IMR-90 (cell line): ENCODE results near the gene WIPF2. TPM values are rescaled to one million over a fixed set of nuclear protein-coding genes. Genes with fewer than 3 reads are reported as not detected.

Source experiments
- ATAC-seq: fragments of 200-7000 bp; cut with Tn5 transposase; 2 replicates; pipeline ENCODE4 v1.9.1; 2020; ENCODE audit warnings: low read depth, mild to moderate bottlenecking, moderate library complexity
- BruUV-seq: library from RNA; stranded (reverse); fragments of 400-500 nt; replicated peaks from 2 replicates; lab custom pipeline; 2021; lab: Mats Ljungman, UMichigan
- CTCF ChIA-PET: fragments of 300-600 bp; formaldehyde crosslinking; extraction: SDS; loops from one replicate; lab custom pipeline; 2021; ENCODE audit warnings: antibody characterized with exemption; lab: Yijun Ruan, JAX
- POLR2A ChIA-PET: fragments of 300-600 bp; sonication (Branson Sonifier 250); formaldehyde crosslinking; loops from one replicate; lab custom pipeline; 2022; ENCODE audit warnings: antibody characterized with exemption; ENCODE audit not compliant: unreplicated experiment; lab: Charles Lee
- DNase-seq: peaks from one replicate; pipeline ENCODE4 v3.0.0; 2013
- H2AFZ ChIP-seq: replicated peaks from 2 replicates; pipeline ENCODE3; 2013; ENCODE audit warnings: low read length, mild to moderate bottlenecking; ENCODE audit not compliant: poor library complexity
- H2AK5ac ChIP-seq: 2 replicates; pipeline ENCODE4 v1.6.1; 2013; ENCODE audit warnings: low read depth, low read length, inconsistent platforms
- H2AK9ac ChIP-seq: replicated peaks from 2 replicates; pipeline ENCODE3; 2013; ENCODE audit warnings: mild to moderate bottlenecking, low read depth, low read length, moderate library complexity; ENCODE audit not compliant: poor library complexity
- H2BK120ac ChIP-seq: 2 replicates; pipeline ENCODE4 v1.6.1; 2013; ENCODE audit warnings: low read depth, low read length, inconsistent platforms
- H2BK15ac ChIP-seq: 3 replicates; pipeline ENCODE4 v1.6.1; 2013; ENCODE audit warnings: low read depth, low read length, inconsistent platforms
- H2BK20ac ChIP-seq: 2 replicates; pipeline ENCODE4 v1.6.1; 2013; ENCODE audit warnings: low read depth, mild to moderate bottlenecking, inconsistent platforms, low read length, moderate library complexity
- H2BK5ac ChIP-seq: 2 replicates; pipeline ENCODE4 v1.6.1; 2013; ENCODE audit warnings: mild to moderate bottlenecking, low read depth, low read length, inconsistent platforms; ENCODE audit not compliant: poor library complexity, severe bottlenecking
- H3K14ac ChIP-seq: replicated peaks from 2 replicates; pipeline ENCODE4 v1.6.1; 2013; ENCODE audit warnings: low read depth, low read length, inconsistent platforms
- H3K18ac ChIP-seq: 2 replicates; pipeline ENCODE4 v1.6.1; 2013; ENCODE audit warnings: low read depth, low read length, control low read depth
- H3K23ac ChIP-seq: 2 replicates; pipeline ENCODE4 v1.6.1; 2013; ENCODE audit warnings: low read depth, low read length, inconsistent platforms
- H3K27ac ChIP-seq: 2 replicates; pipeline ENCODE4 v1.5.1; 2013; ENCODE audit warnings: mild to moderate bottlenecking, control low read depth, low read length; ENCODE audit not compliant: insufficient read depth
- H3K27me3 ChIP-seq: 2 replicates; pipeline ENCODE4 v1.6.1; 2013; ENCODE audit warnings: low read length; ENCODE audit not compliant: control insufficient read depth, insufficient read depth
- H3K36me3 ChIP-seq: 2 replicates; pipeline ENCODE4 v1.6.1; 2013; ENCODE audit warnings: low read length, mixed read lengths; ENCODE audit not compliant: control insufficient read depth, insufficient read depth
- H3K4ac ChIP-seq: 2 replicates; pipeline ENCODE4 v1.6.1; 2013; ENCODE audit warnings: low read depth, low read length, inconsistent platforms
- H3K4me1 ChIP-seq: 2 replicates; pipeline ENCODE4 v1.6.1; 2013; ENCODE audit warnings: low read length, mixed read lengths; ENCODE audit not compliant: control insufficient read depth, insufficient read depth
- H3K4me2 ChIP-seq: 2 replicates; pipeline ENCODE4 v1.6.1; 2013; ENCODE audit warnings: low read depth, mild to moderate bottlenecking, control low read depth, low read length, moderate library complexity
- H3K4me3 ChIP-seq: 2 replicates; pipeline ENCODE4 v1.5.1; 2013; ENCODE audit warnings: low read depth, mild to moderate bottlenecking, control low read depth, low read length, moderate library complexity; ENCODE audit not compliant: insufficient read depth
- H3K56ac ChIP-seq: 2 replicates; pipeline ENCODE4 v1.6.1; 2013; ENCODE audit warnings: low read length, inconsistent platforms; ENCODE audit not compliant: insufficient read depth; ENCODE audit errors: extremely low read depth
- H3K79me1 ChIP-seq, 2 experiments: 2 replicates each; pipeline ENCODE4 v1.6.1; 2013; ENCODE audit warnings: low read length in 2 of 2, inconsistent platforms in 1 of 2, low read depth in 1 of 2
- H3K9ac ChIP-seq: 2 replicates; pipeline ENCODE4 v1.6.1; 2013; ENCODE audit warnings: low read depth, low read length, control low read depth
- H3K9me1 ChIP-seq: 2 replicates; pipeline ENCODE4 v1.6.1; 2013; ENCODE audit warnings: low read length, inconsistent platforms; ENCODE audit not compliant: insufficient read depth
- H3K9me3 ChIP-seq: 2 replicates; pipeline ENCODE4 v1.6.1; 2013; ENCODE audit warnings: low read length; ENCODE audit not compliant: control insufficient read depth, insufficient read depth
- H4K20me1 ChIP-seq: 2 replicates; pipeline ENCODE4 v1.6.1; 2013; ENCODE audit warnings: low read length, inconsistent platforms; ENCODE audit not compliant: insufficient read depth
- H4K5ac ChIP-seq: 2 replicates; pipeline ENCODE4 v1.6.1; 2013; ENCODE audit warnings: mild to moderate bottlenecking, low read depth, low read length, control low read depth
- H4K8ac ChIP-seq, 2 experiments: 2 replicates each; pipeline ENCODE4 v1.6.1; 2013; ENCODE audit warnings: low read depth in 2 of 2, low read length in 2 of 2, control low read depth in 1 of 2, inconsistent platforms in 1 of 2
- H4K91ac ChIP-seq: 2 replicates; pipeline ENCODE4 v1.6.1; 2013; ENCODE audit warnings: low read depth, low read length, inconsistent platforms; ENCODE audit not compliant: insufficient read depth
- BHLHE40 ChIP-seq: fragments of 150-350 bp; IDR thresholded peaks from 2 replicates; pipeline ENCODE4 v1.6.1; 2016; ENCODE audit warnings: mild to moderate bottlenecking, low read depth, low read length
- CEBPB ChIP-seq: IDR thresholded peaks from 2 replicates; pipeline ENCODE4 v1.6.1; 2012; ENCODE audit warnings: low read depth, low read length, improper control_type of control experiment
- CHD1 ChIP-seq: IDR thresholded peaks from 2 replicates; pipeline ENCODE4 v1.6.1; 2012; ENCODE audit warnings: low read depth, low read length, improper control_type of control experiment
- ELK1 ChIP-seq: fragments of 150-350 bp; IDR thresholded peaks from 2 replicates; pipeline ENCODE4 v1.6.1; 2016; ENCODE audit warnings: low read depth, mild to moderate bottlenecking, low read length, moderate library complexity, borderline replicate concordance
- FOS ChIP-seq: fragments of 150-350 bp; IDR thresholded peaks from 2 replicates; pipeline ENCODE4 v1.6.1; 2016; ENCODE audit warnings: low read depth, low read length
- MAFK ChIP-seq: IDR thresholded peaks from 2 replicates; pipeline ENCODE4 v1.6.1; 2012; ENCODE audit warnings: low read depth, low read length, improper control_type of control experiment
- MAZ ChIP-seq: IDR thresholded peaks from 2 replicates; pipeline ENCODE4 v1.6.1; 2012; ENCODE audit warnings: low read depth, mild to moderate bottlenecking, low read length, improper control_type of control experiment, moderate library complexity, borderline replicate concordance
- MXI1 ChIP-seq: IDR thresholded peaks from 2 replicates; pipeline ENCODE4 v1.6.1; 2012; ENCODE audit warnings: low read depth, mild to moderate bottlenecking, low read length, moderate library complexity, borderline replicate concordance
- NFE2L2 ChIP-seq: fragments of 150-350 bp; IDR thresholded peaks from 2 replicates; pipeline ENCODE4 v1.6.1; 2016; ENCODE audit warnings: low read depth, mild to moderate bottlenecking, low read length
- POLR2A ChIP-seq: IDR thresholded peaks from 2 replicates; pipeline ENCODE4 v1.6.1; 2012; ENCODE audit warnings: mild to moderate bottlenecking, low read depth, low read length
- RAD21 ChIP-seq: IDR thresholded peaks from 2 replicates; pipeline ENCODE4 v1.6.1; 2012; ENCODE audit warnings: low read length, improper control_type of control experiment
- RCOR1 ChIP-seq: IDR thresholded peaks from 2 replicates; pipeline ENCODE4 v1.6.1; 2012; ENCODE audit warnings: mild to moderate bottlenecking, low read length, improper control_type of control experiment; ENCODE audit not compliant: insufficient replicate concordance
- RFX5 ChIP-seq: IDR thresholded peaks from 2 replicates; pipeline ENCODE4 v1.8.0; 2012; ENCODE audit warnings: low read depth, mild to moderate bottlenecking, low read length, moderate library complexity
- SMC3 ChIP-seq: fragments of 150-350 bp; IDR thresholded peaks from 2 replicates; pipeline ENCODE4 v1.6.1; 2016; ENCODE audit warnings: low read depth, mild to moderate bottlenecking, antibody characterized with exemption, low read length, moderate library complexity
- WGBS, 2 experiments: methylation state at CpG; one replicate each; pipeline versions ENCODE4 v1.1.5 to v1.1.7; 2013; ENCODE audit warnings: missing lambda C conversion rate in 2 of 2; ENCODE audit not compliant: insufficient read length in 1 of 2; ENCODE audit errors: extremely low coverage in 2 of 2; 5-methylcytosine and 5-hydroxymethylcytosine counted together
- dilution Hi-C: fragments of 300-500 bp; cut with HindIII; formaldehyde crosslinking; loops from one replicate; pipeline ENCODE4 v1.14.3; 2018; ENCODE audit warnings: low sequenced_read_pairs; ENCODE audit not compliant: unreplicated experiment
- in situ Hi-C: fragments of 300-500 bp; cut with MboI; formaldehyde crosslinking; loops from 3 replicates; pipeline ENCODE4 v1.14.3; 2019; ENCODE audit warnings: low sequenced_read_pairs, inconsistent platforms, mixed read lengths
- intact Hi-C: fragments of 100-400 bp; cut with micrococcal nuclease; formaldehyde crosslinking; loops from 2 replicates; pipeline ENCODE4 v1.10.0; 2022
- polyA plus RNA-seq, 3 experiments: library from polyadenylated mRNA; depleted of rRNA; stranded (reverse); fragments of >200 nt; gene quantifications; 2 replicates each; pipeline ENCODE4 v1.2.3, GENCODE V29; 2012; ENCODE audit warnings: low replicate concordance in 1 of 3
- total RNA-seq: library from RNA; depleted of rRNA; stranded (reverse); fragments of >200 nt; gene quantifications from 2 replicates; pipeline ENCODE4 v1.2.3, GENCODE V29; 2012
- TF ChIP-seq, protein P1 (sequence below): conservative IDR thresholded peaks from 2 replicates; pipeline ENCODE4 v1.5.1; 2012; ENCODE audit warnings: mild to moderate bottlenecking, low read depth, low read length, improper control_type of control experiment
- TF ChIP-seq, protein P2 (sequence below): fragments of 150-350 bp; IDR thresholded peaks from 2 replicates; pipeline ENCODE4 v1.6.1; 2017; ENCODE audit warnings: mild to moderate bottlenecking, antibody characterized with exemption, low read length, low read depth

WIPF2 gene
- total and polyA plus RNA-seq, 2 of the 4 experiments (the other 2 are of a cell fraction): 2.0 to 8.9 TPM

DNA sequence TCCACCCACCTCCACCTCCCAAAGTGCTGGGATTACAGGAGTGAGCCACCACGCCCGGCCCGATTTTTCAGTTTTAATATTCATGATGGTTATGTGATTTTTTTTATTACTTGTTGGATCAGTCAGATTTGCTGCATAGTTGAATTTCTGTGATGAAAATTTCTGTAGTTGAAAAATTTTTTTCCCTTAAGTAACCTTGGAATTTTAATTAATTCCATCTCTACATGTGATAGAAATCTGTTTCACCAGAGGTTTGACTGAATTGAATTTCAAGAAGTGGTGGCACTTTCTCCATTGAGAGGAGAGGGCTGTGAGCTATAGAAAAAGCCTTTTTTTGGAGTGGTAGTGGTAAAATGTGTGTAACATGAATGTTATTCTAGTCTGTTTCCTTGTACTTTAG, 24.7 kb downstream of the WIPF2 start:
- no peak overlapping the region for H4K8ac ChIP-seq
- no peak overlapping the region for H3K56ac ChIP-seq
- no peak overlapping the region for H4K91ac ChIP-seq
- H3K27ac ChIP-seq: no peak overlapping the region
- ATAC-seq (no peak), DNase-seq (no peak)
- POLR2A ChIA-PET: no interaction called here
- no peak overlapping the region for H2BK20ac ChIP-seq
- no peak overlapping the region for H2AFZ ChIP-seq
- H3K4ac ChIP-seq: no peak overlapping the region
- no TSS peak for BruUV-seq
- no peak overlapping the region for H2BK15ac ChIP-seq
- no peak overlapping the region for H3K23ac ChIP-seq
- dilution Hi-C loops (no loop called here), in situ Hi-C loops (no loop called here), intact Hi-C loops (loop anchor here (5.0 kb wide), 1 partner anchor 34 kb away; no protein-coding TSS in a partner anchor)
- H4K5ac ChIP-seq: no peak overlapping the region
- no peak for TF ChIP-seq MAZ
- no peak for TF ChIP-seq BHLHE40
- TF ChIP-seq ELK1: no peak
- TF ChIP-seq, protein P1, sequence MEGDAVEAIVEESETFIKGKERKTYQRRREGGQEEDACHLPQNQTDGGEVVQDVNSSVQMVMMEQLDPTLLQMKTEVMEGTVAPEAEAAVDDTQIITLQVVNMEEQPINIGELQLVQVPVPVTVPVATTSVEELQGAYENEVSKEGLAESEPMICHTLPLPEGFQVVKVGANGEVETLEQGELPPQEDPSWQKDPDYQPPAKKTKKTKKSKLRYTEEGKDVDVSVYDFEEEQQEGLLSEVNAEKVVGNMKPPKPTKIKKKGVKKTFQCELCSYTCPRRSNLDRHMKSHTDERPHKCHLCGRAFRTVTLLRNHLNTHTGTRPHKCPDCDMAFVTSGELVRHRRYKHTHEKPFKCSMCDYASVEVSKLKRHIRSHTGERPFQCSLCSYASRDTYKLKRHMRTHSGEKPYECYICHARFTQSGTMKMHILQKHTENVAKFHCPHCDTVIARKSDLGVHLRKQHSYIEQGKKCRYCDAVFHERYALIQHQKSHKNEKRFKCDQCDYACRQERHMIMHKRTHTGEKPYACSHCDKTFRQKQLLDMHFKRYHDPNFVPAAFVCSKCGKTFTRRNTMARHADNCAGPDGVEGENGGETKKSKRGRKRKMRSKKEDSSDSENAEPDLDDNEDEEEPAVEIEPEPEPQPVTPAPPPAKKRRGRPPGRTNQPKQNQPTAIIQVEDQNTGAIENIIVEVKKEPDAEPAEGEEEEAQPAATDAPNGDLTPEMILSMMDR: no peak
- no peak for TF ChIP-seq MAFK
- no peak for TF ChIP-seq NFE2L2
- no peak for TF ChIP-seq RAD21
- TF ChIP-seq CEBPB: no peak
- no peak for TF ChIP-seq FOS
- TF ChIP-seq SMC3: no peak
- no peak for TF ChIP-seq MXI1
- TF ChIP-seq, protein P2, sequence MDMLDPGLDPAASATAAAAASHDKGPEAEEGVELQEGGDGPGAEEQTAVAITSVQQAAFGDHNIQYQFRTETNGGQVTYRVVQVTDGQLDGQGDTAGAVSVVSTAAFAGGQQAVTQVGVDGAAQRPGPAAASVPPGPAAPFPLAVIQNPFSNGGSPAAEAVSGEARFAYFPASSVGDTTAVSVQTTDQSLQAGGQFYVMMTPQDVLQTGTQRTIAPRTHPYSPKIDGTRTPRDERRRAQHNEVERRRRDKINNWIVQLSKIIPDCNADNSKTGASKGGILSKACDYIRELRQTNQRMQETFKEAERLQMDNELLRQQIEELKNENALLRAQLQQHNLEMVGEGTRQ: no peak
- no peak for TF ChIP-seq RFX5
- no peak for TF ChIP-seq RCOR1
- TF ChIP-seq CHD1: no peak
- TF ChIP-seq POLR2A: no peak
- no peaks in the 10 kb centered on the region for H3K9me3 ChIP-seq
- H4K20me1 ChIP-seq: peaks cover 44% of the 10 kb centered on the region
- H2BK120ac ChIP-seq: no peak overlapping the region
- H3K36me3 ChIP-seq: no peaks in the 10 kb centered on the region
- CTCF ChIA-PET: no interaction called here
- H3K9ac ChIP-seq: no peak overlapping the region
- no peak overlapping the region for H3K18ac ChIP-seq
- no CpG with 5 or more reads among the region's 3 CpGs for WGBS, 2 experiments
- no peaks in the 10 kb centered on the region for H3K27me3 ChIP-seq
- H3K4me3 ChIP-seq: no peak overlapping the region
- H3K79me1 ChIP-seq: peaks cover 34 to 70% of the 10 kb centered on the region in 2 experiments
- no peak overlapping the region for H2BK5ac ChIP-seq
- no peak overlapping the region for H2AK5ac ChIP-seq
- H3K4me1 ChIP-seq: no peaks in the 10 kb centered on the region; the same call in 1 of the 2 replicates
- H3K9me1 ChIP-seq: peaks cover 6% of the 10 kb centered on the region
- H3K14ac ChIP-seq: no peak overlapping the region
- no peak overlapping the region for H3K4me2 ChIP-seq
- H2AK9ac ChIP-seq: no peak overlapping the region
